ENCODE measurements around the gene ELP1.

DNA sequence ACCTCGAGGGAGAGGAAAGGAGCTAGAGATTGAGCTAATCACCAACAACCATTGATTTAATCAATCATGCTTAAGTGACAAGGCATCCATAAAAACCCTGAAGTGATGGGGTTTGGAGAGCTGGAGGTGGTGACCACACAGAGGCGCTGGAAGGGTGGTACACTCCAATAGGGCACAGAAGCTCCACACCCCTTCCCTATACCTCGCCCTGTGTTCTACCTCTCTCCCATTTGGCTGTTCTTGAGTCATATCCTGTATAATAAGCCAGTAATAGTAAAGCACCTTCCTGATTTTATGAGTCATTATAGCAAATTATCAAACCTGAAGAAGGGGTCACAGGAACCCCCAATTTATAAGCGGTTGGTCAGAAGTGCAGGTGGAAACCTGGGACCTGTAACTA lies 96.4 kb downstream of the ELP1 start:
- TF ChIP-seq, protein P1, sequence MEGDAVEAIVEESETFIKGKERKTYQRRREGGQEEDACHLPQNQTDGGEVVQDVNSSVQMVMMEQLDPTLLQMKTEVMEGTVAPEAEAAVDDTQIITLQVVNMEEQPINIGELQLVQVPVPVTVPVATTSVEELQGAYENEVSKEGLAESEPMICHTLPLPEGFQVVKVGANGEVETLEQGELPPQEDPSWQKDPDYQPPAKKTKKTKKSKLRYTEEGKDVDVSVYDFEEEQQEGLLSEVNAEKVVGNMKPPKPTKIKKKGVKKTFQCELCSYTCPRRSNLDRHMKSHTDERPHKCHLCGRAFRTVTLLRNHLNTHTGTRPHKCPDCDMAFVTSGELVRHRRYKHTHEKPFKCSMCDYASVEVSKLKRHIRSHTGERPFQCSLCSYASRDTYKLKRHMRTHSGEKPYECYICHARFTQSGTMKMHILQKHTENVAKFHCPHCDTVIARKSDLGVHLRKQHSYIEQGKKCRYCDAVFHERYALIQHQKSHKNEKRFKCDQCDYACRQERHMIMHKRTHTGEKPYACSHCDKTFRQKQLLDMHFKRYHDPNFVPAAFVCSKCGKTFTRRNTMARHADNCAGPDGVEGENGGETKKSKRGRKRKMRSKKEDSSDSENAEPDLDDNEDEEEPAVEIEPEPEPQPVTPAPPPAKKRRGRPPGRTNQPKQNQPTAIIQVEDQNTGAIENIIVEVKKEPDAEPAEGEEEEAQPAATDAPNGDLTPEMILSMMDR (IDR thresholded peaks at IDR 0.05): no peak
- no peak for TF ChIP-seq POLR2A (IDR thresholded peaks at IDR 0.05)
- no peak for TF ChIP-seq EP300 (IDR thresholded peaks at IDR 0.05)
